GM12878 (cell line): ENCODE results near the gene KBTBD13. TPM values are rescaled to one million over a fixed set of nuclear protein-coding genes. Genes with fewer than 3 reads are reported as not detected.

ENCODE experiments used
- ATAC-seq: fragments of 200-7000 bp; cut with Tn5 transposase; 3 replicates; pipeline ENCODE4 v1.9.1; 2020; ENCODE audit warnings: mild to moderate bottlenecking, moderate library complexity
- BruUV-seq: library from RNA; stranded (reverse); fragments of 400-500 nt; replicated peaks from 2 replicates; lab custom pipeline; 2021; lab: Mats Ljungman, UMichigan
- CTCF ChIA-PET: fragments of 300-600 bp; sonication (Branson Sonifier 250); formaldehyde crosslinking; extraction: SDS; loops from one replicate; lab custom pipeline; 2021; ENCODE audit warnings: inconsistent platforms; lab: Yijun Ruan, JAX
- POLR2A ChIA-PET: fragments of 350-600 bp; formaldehyde crosslinking; extraction: SDS; loops from one replicate; lab custom pipeline; 2021; ENCODE audit warnings: inconsistent platforms; lab: Charles Lee
- RAD21 ChIA-PET: fragments of 300-600 bp; sonication (Branson Sonifier 250); formaldehyde crosslinking; loops from one replicate; lab custom pipeline; 2023; ENCODE audit warnings: antibody characterized with exemption; ENCODE audit not compliant: unreplicated experiment; lab: Charles Lee
- SMC1A ChIA-PET: fragments of 300-600 bp; sonication (Branson Sonifier 250); formaldehyde crosslinking; loops from one replicate; lab custom pipeline; 2023; ENCODE audit not compliant: unreplicated experiment, uncharacterized antibody; lab: Charles Lee
- DNase-seq: peaks from one replicate; pipeline ENCODE4 v3.0.0-alpha.2; 2011; ENCODE audit warnings: low read depth, low spot score
- FAIRE-seq: peaks from 3 replicates; lab custom pipeline; 2011; peaks lifted over from hg19 to GRCh38; lab: Jason Lieb, UNC
- H2AFZ ChIP-seq: 2 replicates; pipeline ENCODE4 v1.6.0; 2011; ENCODE audit warnings: low read depth, low read length, control low read depth; ENCODE audit not compliant: control insufficient read depth
- H3K27ac ChIP-seq: 2 replicates; pipeline ENCODE4 v1.5.1; 2011; ENCODE audit warnings: control low read depth; ENCODE audit not compliant: control insufficient read depth, insufficient read depth
- H3K27me3 ChIP-seq, 2 experiments: replicated peaks in 1 of 2; 2 replicates each; pipeline versions ENCODE4 v1.6.0 to v1.6.1; 2011; ENCODE audit warnings: low read length in 1 of 2; ENCODE audit not compliant: control insufficient read depth in 2 of 2, insufficient read depth in 2 of 2
- H3K36me3 ChIP-seq, 2 experiments: 2 replicates each; pipeline ENCODE4 v1.5.1; 2011; ENCODE audit warnings: low read length in 1 of 2; ENCODE audit not compliant: control insufficient read depth in 2 of 2, insufficient read depth in 2 of 2
- H3K4me1 ChIP-seq: 2 replicates; pipeline ENCODE4 v1.6.1; 2011; ENCODE audit warnings: mild to moderate bottlenecking, low read length, moderate library complexity, mixed read lengths; ENCODE audit not compliant: control insufficient read depth, insufficient read depth
- H3K4me2 ChIP-seq: 2 replicates; pipeline ENCODE4 v1.6.0; 2011; ENCODE audit warnings: control low read depth; ENCODE audit not compliant: control insufficient read depth, insufficient read depth
- H3K4me3 ChIP-seq: fragments of 200-600 bp; sonication (generic); 2 replicates; pipeline ENCODE4 v1.5.1; 2016
- H3K79me2 ChIP-seq: 2 replicates; pipeline ENCODE4 v1.6.0; 2011; ENCODE audit warnings: low read length; ENCODE audit not compliant: control insufficient read depth, insufficient read depth
- H3K9ac ChIP-seq: 2 replicates; pipeline ENCODE4 v1.8.0; 2011; ENCODE audit warnings: low read length, control low read depth, mixed read lengths; ENCODE audit not compliant: control insufficient read depth, insufficient read depth
- H3K9me3 ChIP-seq: replicated peaks from 3 replicates; pipeline ENCODE4 v1.5.1; 2011; ENCODE audit warnings: mild to moderate bottlenecking, low read length; ENCODE audit not compliant: control insufficient read depth, insufficient read depth
- H4K20me1 ChIP-seq: 2 replicates; pipeline ENCODE4 v1.6.0; 2011; ENCODE audit not compliant: control insufficient read depth, insufficient read depth
- BACH1 ChIP-seq: fragments of 450-650 bp; IDR thresholded peaks from 2 replicates; pipeline ENCODE4 v1.6.1; 2017; ENCODE audit warnings: mild to moderate bottlenecking, borderline replicate concordance
- CBFB ChIP-seq: IDR thresholded peaks from 2 replicates; pipeline ENCODE4 v1.6.1; 2016; ENCODE audit warnings: antibody characterized with exemption, low read depth
- EGR1 ChIP-seq, 2 experiments: IDR thresholded peaks; 1 replicate in 1 of 2; 2 replicates in 1 of 2; pipeline ENCODE4 v1.6.1; 2011 to 2012; ENCODE audit warnings: low read depth in 2 of 2, low read length in 2 of 2, borderline replicate concordance in 1 of 2, mild to moderate bottlenecking in 1 of 2, moderate library complexity in 1 of 2
- GATAD2B ChIP-seq: fragments of 450-650 bp; conservative IDR thresholded peaks from 2 replicates; pipeline ENCODE4 v1.6.1; 2017; ENCODE audit warnings: low read depth, mild to moderate bottlenecking, moderate library complexity
- IKZF1 ChIP-seq: fragments of 450-650 bp; conservative IDR thresholded peaks from 2 replicates; pipeline ENCODE4 v1.6.1; 2017; ENCODE audit warnings: antibody characterized with exemption, mild to moderate bottlenecking
- NFXL1 ChIP-seq: fragments of 450-650 bp; IDR thresholded peaks from 2 replicates; pipeline ENCODE4 v1.6.1; 2017; ENCODE audit warnings: antibody characterized with exemption, mild to moderate bottlenecking, borderline replicate concordance
- NRF1 ChIP-seq: conservative IDR thresholded peaks from 2 replicates; pipeline ENCODE4 v1.6.1; 2011; ENCODE audit warnings: mild to moderate bottlenecking, low read depth, low read length, improper control_type of control experiment
- POLR2A ChIP-seq: IDR thresholded peaks from 2 replicates; pipeline ENCODE4 v1.6.1; 2011; ENCODE audit warnings: low read depth, mild to moderate bottlenecking, low read length
- POLR2AphosphoS5 ChIP-seq: IDR thresholded peaks from 2 replicates; pipeline ENCODE4 v1.6.1; 2011; ENCODE audit warnings: mild to moderate bottlenecking, low read length, inconsistent platforms
- POU2F2 ChIP-seq: IDR thresholded peaks from 3 replicates; pipeline ENCODE4 v1.6.1; 2011; ENCODE audit warnings: low read depth, mild to moderate bottlenecking, low read length, borderline replicate concordance
- PRDM15 ChIP-seq: fragments of 450-650 bp; formaldehyde crosslinking; IDR thresholded peaks from 2 replicates; pipeline ENCODE4 v1.4.0; 2020; ENCODE audit warnings: mild to moderate bottlenecking, moderate library complexity
- RB1 ChIP-seq: fragments of 450-650 bp; formaldehyde crosslinking; IDR thresholded peaks from 2 replicates; pipeline ENCODE4 v1.6.1; 2017; ENCODE audit warnings: mild to moderate bottlenecking, borderline replicate concordance
- RUNX3 ChIP-seq: IDR thresholded peaks from 2 replicates; pipeline ENCODE4 v1.6.1; 2012; ENCODE audit warnings: low read length, inconsistent platforms
- SMARCA5 ChIP-seq: fragments of 450-650 bp; IDR thresholded peaks from 2 replicates; pipeline ENCODE4 v1.6.1; 2017; ENCODE audit warnings: mild to moderate bottlenecking
- SPI1 ChIP-seq: IDR thresholded peaks from 2 replicates; pipeline ENCODE4 v1.6.1; 2011; ENCODE audit warnings: low read depth, mild to moderate bottlenecking, low read length, moderate library complexity, borderline replicate concordance; ENCODE audit not compliant: insufficient read depth
- TBL1XR1 ChIP-seq: IDR thresholded peaks from 2 replicates; pipeline ENCODE4 v1.6.1; 2012; ENCODE audit warnings: low read depth, low read length, improper control_type of control experiment
- YY1 ChIP-seq: IDR thresholded peaks from 2 replicates; pipeline ENCODE4 v1.6.1; 2011; ENCODE audit warnings: low read depth, mild to moderate bottlenecking, low read length
- ZNF207 ChIP-seq: fragments of 450-650 bp; IDR thresholded peaks from 2 replicates; pipeline ENCODE4 v1.6.1; 2014; ENCODE audit warnings: antibody characterized with exemption, mild to moderate bottlenecking, borderline replicate concordance
- ZNF217 ChIP-seq: fragments of 450-650 bp; IDR thresholded peaks from 2 replicates; pipeline ENCODE4 v1.6.1; 2017; ENCODE audit warnings: antibody characterized with exemption, mild to moderate bottlenecking
- WGBS: methylation state at CpG from one replicate; pipeline ENCODE4 v1.1.6; 2016; ENCODE audit warnings: low lambda C conversion rate; ENCODE audit not compliant: insufficient replicate concordance, insufficient coverage; ENCODE audit errors: missing lambda C conversion rate; 5-methylcytosine and 5-hydroxymethylcytosine counted together
- in situ Hi-C: fragments of 300-500 bp; cut with MboI; formaldehyde crosslinking; loops from 9 replicates; pipeline ENCODE4 v1.14.3; 2018; ENCODE audit warnings: mixed read lengths
- intact Hi-C: fragments of 100-400 bp; cut with micrococcal nuclease; formaldehyde crosslinking; loops from one replicate; pipeline ENCODE4 v1.14.2; 2022; ENCODE audit not compliant: unreplicated experiment
- polyA plus RNA-seq, 11 experiments: library from polyadenylated mRNA; depleted of rRNA in 4 of 11; unstranded in 6 of 11; stranded (reverse) in 5 of 11; fragments of >200 nt; fragmentation: Nextera tagmentation in 4 of 11; fragmentation: Illumina TruSeq in 1 of 11; extraction: Ambion mirVana in 4 of 11; extraction: Trizol in 1 of 11; gene quantifications; 1 replicate in 1 of 11; 2 replicates in 10 of 11; pipeline versions ENCODE4 v1.2.1 to v1.2.3, GENCODE V29; 2011 to 2016; ENCODE audit warnings: inconsistent platforms in 2 of 11, missing spikeins in 2 of 11, low read depth in 1 of 11
- total RNA-seq, 4 experiments: library from RNA; depleted of rRNA in 3 of 4; stranded (reverse); fragments of >200 nt in 3 of 4; fragmentation: Illumina TruSeq in 1 of 4; extraction: Trizol in 1 of 4; gene quantifications; 2 replicates each; pipeline versions ENCODE4 v1.2.1 to v1.2.3, GENCODE V29; 2013 to 2021

Gene KBTBD13
- total and polyA plus RNA-seq, 10 of the 15 experiments (the other 5 are each of a cell fraction or from before 2014, with no cell fraction given), result 0.06 TPM; not detected in 9

GRCh38 chr15:65028921-65029735 is 47.4 kb upstream of the KBTBD13 start, which contains the start of gene MTFMT:
Gene MTFMT, minus strand, starts transcription at chr15:65029639. Its CDS starts 26 bp downstream, at chr15:65029613.
- Histone ChIP-seq H3K27me3 (no peaks in the 10 kb centered on the region), H3K4me3 (peak within 1 kb of the TSS; percentile 95), H3K36me3 (peaks cover 0 to 5% of the 10 kb centered on the region in 2 experiments; a peak in 1 of 4 replicates), H2AFZ (peak within 1 kb of the TSS; percentile 95), H3K79me2 (peaks cover 20% of the 10 kb centered on the region), H3K9me3 (no peaks in the 10 kb centered on the region), H3K4me1 (peaks cover 11% of the 10 kb centered on the region), H4K20me1 (no peaks in the 10 kb centered on the region), H3K27ac (peak within 1 kb of the TSS; percentile 60), H3K9ac (peak within 1 kb of the TSS; percentile 74), H3K4me2 (peak within 1 kb of the TSS; percentile 62)
- in situ Hi-C loops, result no loop called here
- ChIA-PET RAD21 (no interaction called here), POLR2A (no interaction called here), SMC1A (no interaction called here), CTCF (no interaction called here)
- WGBS, result 1% methylated on average over 72 of the region's 73 CpGs
- peak; percentile 96 for ATAC-seq
- FAIRE-seq, result no peak
- BruUV-seq, result no TSS peak
- intact Hi-C loops, result loop anchor here (2.0 to 5.0 kb wide), 2 partner anchors 38 to 137 kb away; no protein-coding TSS in a partner anchor
- no peak for DNase-seq
- TF ChIP-seq YY1 (peak; percentile 88), RB1 (peak; percentile 78; the same call in 1 of the 2 replicates), POLR2A (peak; percentile 94), BACH1 (peak; percentile 82), IKZF1 (peak; percentile 80), CBFB (no peak), PRDM15 (CRISPR knock-in tag) (no peak), ZNF207 (no peak; the same call in 1 of the 2 replicates), POLR2AphosphoS5 (peak; percentile 86), ZNF217 (peak; percentile 39; the same call in 1 of the 2 replicates), EGR1 (IDR thresholded peaks at IDR 0.05; ENCODE audit: borderline replicate concordance in 1 of 2, low read depth in 2 of 2, low read length in 2 of 2) (peak in 1 of 2 experiments; percentile 81; a peak in 2 of 3 replicates), NRF1 (peak; percentile 85), POU2F2 (0 out of 3 replicates have a peak, but pooled peaks have one; percentile 51), GATAD2B (peak; percentile 86), TBL1XR1 (no peak), RUNX3 (peak; percentile 35; the same call in 1 of the 2 replicates), SPI1 (no peak), SMARCA5 (peak; percentile 55; the same call in 1 of the 2 replicates), NFXL1 (peak; percentile 97)
